Upper lobe of right lung (tissue), 1 donor: ENCODE data around the gene ENOX1. TPM values are rescaled to one million over a fixed set of nuclear protein-coding genes. Genes with fewer than 3 reads are reported as not detected.

ENCODE experiments used
- ATAC-seq: fragments of 200-7000 bp; cut with Tn5 transposase; one replicate; pipeline ENCODE4 v1.9.1; 2020; ENCODE audit warnings: mild to moderate bottlenecking, moderate library complexity
- DNase-seq: peaks from one replicate; pipeline ENCODE4 v3.0.0-alpha.2; 2020
- H3K27ac ChIP-seq: fragments of 200-600 bp; one replicate; pipeline ENCODE4 v1.8.0; 2022
- H3K27me3 ChIP-seq: fragments of 200-600 bp; one replicate; pipeline ENCODE4 v1.8.0; 2022; ENCODE audit warnings: mild to moderate bottlenecking
- H3K36me3 ChIP-seq: fragments of 200-600 bp; one replicate; pipeline ENCODE4 v1.8.0; 2022
- H3K4me1 ChIP-seq: fragments of 200-600 bp; one replicate; pipeline ENCODE4 v1.8.0; 2022
- H3K4me3 ChIP-seq: fragments of 200-600 bp; one replicate; pipeline ENCODE4 v1.8.0; 2022; ENCODE audit warnings: mild to moderate bottlenecking
- H3K9me3 ChIP-seq: fragments of 200-600 bp; one replicate; pipeline ENCODE4 v1.8.0; 2022
- intact Hi-C: fragments of 100-400 bp; cut with DNase I; formaldehyde crosslinking; loops from one replicate; pipeline ENCODE4 v1.11.0; 2022
- total RNA-seq: library from RNA; stranded (reverse); fragmentation: NEBNext Ultra II Directional; extraction: Animal tissue kit (Norgen Biotek cat#: 25700); gene quantifications from one replicate; pipeline ENCODE4 v1.2.1, GENCODE V29; 2021
- TF ChIP-seq, protein P1 (sequence below): fragments of 200-600 bp; IDR thresholded peaks from one replicate; pipeline ENCODE4 v1.8.0; 2022; ENCODE audit warnings: antibody characterized with exemption
- donor health status: DM: no; HTN: yes; CAD: no; lungs with severe emphysema.

ENOX1 gene
- total RNA-seq, 1 donor from 2014 or later: 0.69 TPM

- Histone ChIP-seq H3K4me1 (peaks cover 12% of the 10 kb centered on the region), H3K9me3 (no peaks in the 10 kb centered on the region), H3K27ac (no peak overlapping the region), H3K36me3 (no peaks in the 10 kb centered on the region), H3K27me3 (no peaks in the 10 kb centered on the region), H3K4me3 (no peak overlapping the region)
- ATAC-seq (no peak), DNase-seq (no peak)
- TF ChIP-seq, protein P1, sequence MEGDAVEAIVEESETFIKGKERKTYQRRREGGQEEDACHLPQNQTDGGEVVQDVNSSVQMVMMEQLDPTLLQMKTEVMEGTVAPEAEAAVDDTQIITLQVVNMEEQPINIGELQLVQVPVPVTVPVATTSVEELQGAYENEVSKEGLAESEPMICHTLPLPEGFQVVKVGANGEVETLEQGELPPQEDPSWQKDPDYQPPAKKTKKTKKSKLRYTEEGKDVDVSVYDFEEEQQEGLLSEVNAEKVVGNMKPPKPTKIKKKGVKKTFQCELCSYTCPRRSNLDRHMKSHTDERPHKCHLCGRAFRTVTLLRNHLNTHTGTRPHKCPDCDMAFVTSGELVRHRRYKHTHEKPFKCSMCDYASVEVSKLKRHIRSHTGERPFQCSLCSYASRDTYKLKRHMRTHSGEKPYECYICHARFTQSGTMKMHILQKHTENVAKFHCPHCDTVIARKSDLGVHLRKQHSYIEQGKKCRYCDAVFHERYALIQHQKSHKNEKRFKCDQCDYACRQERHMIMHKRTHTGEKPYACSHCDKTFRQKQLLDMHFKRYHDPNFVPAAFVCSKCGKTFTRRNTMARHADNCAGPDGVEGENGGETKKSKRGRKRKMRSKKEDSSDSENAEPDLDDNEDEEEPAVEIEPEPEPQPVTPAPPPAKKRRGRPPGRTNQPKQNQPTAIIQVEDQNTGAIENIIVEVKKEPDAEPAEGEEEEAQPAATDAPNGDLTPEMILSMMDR: no peak
- intact Hi-C loops: no loop called here
Observed at GRCh38 chr13:43569658-43570057, 217.1 kb downstream of the ENOX1 start.

- Histone ChIP-seq H3K36me3 (no peaks in the 10 kb centered on the region), H3K4me3 (no peak overlapping the region), H3K27ac (no peak overlapping the region), H3K9me3 (no peaks in the 10 kb centered on the region), H3K27me3 (no peaks in the 10 kb centered on the region), H3K4me1 (no peaks in the 10 kb centered on the region)
- ATAC-seq: no peak
- intact Hi-C loops: no loop called here
- DNase-seq: no peak
- TF ChIP-seq, protein P1: no peak
Observed at GRCh38 chr13:43567608-43568007, 219.2 kb downstream of the ENOX1 start.

DNA sequence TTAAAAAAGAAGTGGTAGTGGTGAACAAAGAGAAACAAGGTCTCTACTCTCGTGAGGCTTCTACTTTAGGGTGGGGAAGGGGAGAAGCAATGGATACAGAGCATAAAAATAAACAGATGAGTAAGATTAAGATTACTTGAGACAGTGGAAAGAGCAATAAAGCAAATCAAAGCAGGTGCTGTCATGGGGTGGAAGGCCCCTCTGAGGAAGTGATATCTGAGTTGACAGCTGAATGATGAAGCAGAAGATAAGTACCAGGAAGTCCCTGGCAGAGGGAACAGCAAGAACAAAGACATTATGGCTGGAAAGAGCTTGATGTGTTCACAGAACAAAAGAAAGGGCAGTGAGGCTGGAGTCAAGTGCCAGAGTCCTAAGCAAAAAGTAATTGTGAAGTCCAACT lies 221.8 kb downstream of the ENOX1 start:
- no peak overlapping the region for H3K4me3 ChIP-seq
- H3K9me3 ChIP-seq: no peaks in the 10 kb centered on the region
- intact Hi-C loops: no loop called here
- H3K36me3 ChIP-seq: no peaks in the 10 kb centered on the region
- ATAC-seq (no peak), DNase-seq (no peak)
- no peak overlapping the region for H3K27ac ChIP-seq
- H3K27me3 ChIP-seq: no peaks in the 10 kb centered on the region
- TF ChIP-seq, protein P1: no peak
- H3K4me1 ChIP-seq: no peaks in the 10 kb centered on the region

DNA sequence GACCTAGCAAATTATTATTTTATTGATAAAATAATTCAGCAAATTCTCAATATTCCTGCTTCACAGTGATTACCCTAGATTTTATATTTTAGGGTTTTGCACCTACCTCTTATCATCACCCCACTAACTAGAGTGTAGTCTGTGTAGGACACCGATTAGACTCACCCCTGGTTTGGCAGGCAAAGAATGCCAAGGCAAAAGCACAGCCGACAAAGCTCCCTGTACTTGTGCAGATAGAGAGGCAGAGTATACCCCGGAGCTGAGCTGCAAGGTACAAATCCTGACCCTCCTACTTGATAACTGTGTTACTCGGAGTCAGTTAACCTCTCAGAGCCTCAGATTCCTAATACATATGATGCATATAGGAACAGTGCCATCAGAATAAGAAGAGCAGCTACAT lies 225.7 kb downstream of the ENOX1 start:
- Histone ChIP-seq H3K27ac (no peak overlapping the region), H3K4me1 (no peaks in the 10 kb centered on the region), H3K4me3 (no peak overlapping the region), H3K9me3 (no peaks in the 10 kb centered on the region), H3K27me3 (no peaks in the 10 kb centered on the region), H3K36me3 (no peaks in the 10 kb centered on the region)
- TF ChIP-seq, protein P1: no peak
- ATAC-seq (no peak), DNase-seq (no peak)
- intact Hi-C loops: no loop called here

DNA sequence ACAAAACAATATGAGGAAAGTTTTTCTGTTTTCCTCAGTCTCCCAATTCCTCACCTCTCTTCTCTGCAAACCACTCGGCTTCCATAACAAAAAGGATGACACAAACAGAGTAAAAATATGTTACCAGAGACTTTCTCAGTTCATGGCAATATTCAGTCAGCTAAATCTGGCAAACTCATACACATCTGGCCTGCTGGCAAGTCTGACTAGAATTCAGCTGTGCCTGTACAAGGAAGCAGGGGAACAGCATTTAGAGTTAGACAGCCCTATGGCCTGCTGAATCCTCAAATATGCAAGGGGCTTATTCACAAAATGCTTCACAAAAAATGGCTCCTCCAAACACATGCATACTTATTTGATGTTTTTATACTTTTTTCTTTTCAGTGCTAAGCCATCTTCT lies 227.8 kb downstream of the ENOX1 start:
- H3K4me3 ChIP-seq: no peak overlapping the region
- no peaks in the 10 kb centered on the region for H3K27me3 ChIP-seq
- no peak for DNase-seq
- TF ChIP-seq, protein P1: no peak
- no peak for ATAC-seq
- H3K4me1 ChIP-seq: no peaks in the 10 kb centered on the region
- H3K27ac ChIP-seq: no peak overlapping the region
- H3K36me3 ChIP-seq: no peaks in the 10 kb centered on the region
- intact Hi-C loops: no loop called here
- no peaks in the 10 kb centered on the region for H3K9me3 ChIP-seq

GRCh38 chr13:43558326-43558725 lies 228.4 kb downstream of the ENOX1 start:
- TF ChIP-seq, protein P1: no peak
- no peaks in the 10 kb centered on the region for H3K9me3 ChIP-seq
- no peak for ATAC-seq
- no peak for DNase-seq
- H3K27ac ChIP-seq: no peak overlapping the region
- no peaks in the 10 kb centered on the region for H3K36me3 ChIP-seq
- intact Hi-C loops: no loop called here
- H3K4me3 ChIP-seq: no peak overlapping the region
- H3K4me1 ChIP-seq: no peaks in the 10 kb centered on the region
- H3K27me3 ChIP-seq: no peaks in the 10 kb centered on the region
